Endothelial cell of hepatic sinusoid (primary cell): ENCODE results near the gene DAB2IP.

ENCODE experiments used
- in situ Hi-C: cut with HindIII; loops from 2 replicates; pipeline ENCODE4 v1.10.0; 2017; ENCODE audit warnings: low sequenced_read_pairs

The DAB2IP gene

DNA sequence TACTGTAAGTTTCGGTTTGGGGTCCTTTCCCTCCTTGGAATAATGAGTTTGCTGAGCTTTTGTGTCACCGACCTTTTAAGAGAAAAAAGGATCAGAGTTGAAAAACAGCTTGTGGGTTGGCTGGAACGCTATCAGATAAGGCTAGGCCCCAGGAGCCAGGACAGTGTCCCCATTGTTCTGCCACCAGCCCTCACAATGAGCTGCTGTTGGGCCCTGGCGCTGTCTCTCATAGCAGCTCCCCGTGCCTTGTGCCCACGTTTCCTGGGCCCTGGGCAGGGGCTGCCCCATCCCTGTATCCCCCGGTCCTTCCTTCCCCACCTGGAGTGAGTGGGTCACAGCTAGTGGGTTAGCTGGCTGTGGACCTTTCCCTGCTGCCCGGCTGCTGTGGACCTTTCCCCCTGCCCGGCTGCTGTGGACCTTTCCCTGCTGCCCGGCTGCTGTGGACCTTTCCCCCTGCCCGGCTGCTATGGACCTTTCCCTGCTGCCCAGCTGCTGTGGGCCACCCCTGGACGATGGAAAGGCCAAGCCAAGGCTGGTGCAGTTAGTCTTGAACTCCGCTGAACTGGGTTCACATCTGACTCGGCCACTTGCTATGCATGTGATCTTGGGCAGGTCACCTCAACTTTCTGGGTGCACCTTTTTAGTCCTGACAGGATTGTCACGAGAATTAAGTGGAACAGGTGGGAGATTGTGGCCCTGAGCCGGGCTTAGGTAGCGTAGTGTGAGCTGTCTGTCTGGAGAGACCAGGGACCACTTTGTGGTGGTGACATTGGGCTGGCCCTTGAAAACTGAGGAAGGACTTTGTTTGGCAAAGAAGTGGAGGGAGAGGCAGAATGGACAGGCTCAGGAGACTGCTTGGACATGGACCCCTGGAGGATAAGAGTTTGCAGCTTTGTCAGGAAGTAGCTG is 99.5 kb downstream of the DAB2IP start:
- in situ Hi-C loops = no loop called here

DNA sequence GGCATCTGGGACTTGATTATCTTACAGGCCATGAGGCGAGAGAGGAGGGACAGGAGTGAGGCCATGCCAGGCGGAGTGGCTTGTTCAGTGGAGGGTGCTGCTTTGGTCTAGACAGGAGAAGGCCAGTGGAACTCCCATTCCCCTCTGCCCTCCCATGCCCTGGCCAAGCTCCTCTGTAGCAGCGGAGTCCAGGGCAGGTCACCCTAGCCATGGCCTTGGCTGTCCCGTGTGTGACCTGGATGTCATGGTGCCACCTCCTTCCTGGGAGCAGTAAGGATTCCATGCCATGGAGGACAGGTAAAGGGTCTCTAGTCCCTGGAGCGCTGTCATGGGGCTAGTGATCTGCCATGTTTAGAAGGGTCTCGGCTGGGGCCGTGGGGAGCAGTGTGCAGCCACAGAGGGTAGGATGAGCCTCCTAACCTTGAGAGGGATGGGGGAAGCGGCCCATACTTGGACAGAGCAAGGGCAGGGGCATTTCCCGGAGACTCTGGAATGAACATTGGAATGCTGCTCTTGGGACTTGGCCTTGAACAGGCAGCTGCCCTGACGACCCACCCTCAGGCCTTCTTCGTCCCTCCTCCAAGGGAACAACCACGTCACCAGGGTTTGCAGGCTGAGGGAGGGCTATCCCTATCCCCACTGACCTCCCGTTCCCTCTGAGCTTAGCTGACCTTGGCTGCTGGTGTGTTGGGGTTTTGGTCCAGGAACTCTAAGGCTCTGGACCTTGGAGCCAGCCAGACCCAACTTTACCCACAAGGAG is 100.4 kb downstream of the DAB2IP start:
- in situ Hi-C loops = no loop called here

DNA sequence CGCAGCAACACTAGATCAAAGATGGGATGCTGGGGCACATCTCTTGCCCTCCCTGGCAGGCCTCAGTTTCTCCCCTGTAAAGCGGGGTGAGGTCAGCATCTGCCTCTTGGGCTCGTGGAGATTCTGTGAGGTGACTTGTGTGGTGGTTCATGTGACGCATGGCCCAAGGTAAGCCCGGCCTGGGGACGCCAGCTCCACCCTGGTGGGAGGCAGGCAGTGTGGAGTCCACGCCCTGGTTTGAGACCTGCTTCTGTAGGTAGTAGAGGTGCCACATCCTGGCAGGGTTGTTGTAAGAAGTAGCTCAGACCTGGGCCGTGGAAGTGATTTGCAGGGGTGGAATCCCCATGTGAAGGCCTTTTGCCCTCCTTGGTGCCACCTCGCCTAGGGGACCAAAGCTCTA is 101.5 kb downstream of the DAB2IP start:
- in situ Hi-C loops = no loop called here

DNA sequence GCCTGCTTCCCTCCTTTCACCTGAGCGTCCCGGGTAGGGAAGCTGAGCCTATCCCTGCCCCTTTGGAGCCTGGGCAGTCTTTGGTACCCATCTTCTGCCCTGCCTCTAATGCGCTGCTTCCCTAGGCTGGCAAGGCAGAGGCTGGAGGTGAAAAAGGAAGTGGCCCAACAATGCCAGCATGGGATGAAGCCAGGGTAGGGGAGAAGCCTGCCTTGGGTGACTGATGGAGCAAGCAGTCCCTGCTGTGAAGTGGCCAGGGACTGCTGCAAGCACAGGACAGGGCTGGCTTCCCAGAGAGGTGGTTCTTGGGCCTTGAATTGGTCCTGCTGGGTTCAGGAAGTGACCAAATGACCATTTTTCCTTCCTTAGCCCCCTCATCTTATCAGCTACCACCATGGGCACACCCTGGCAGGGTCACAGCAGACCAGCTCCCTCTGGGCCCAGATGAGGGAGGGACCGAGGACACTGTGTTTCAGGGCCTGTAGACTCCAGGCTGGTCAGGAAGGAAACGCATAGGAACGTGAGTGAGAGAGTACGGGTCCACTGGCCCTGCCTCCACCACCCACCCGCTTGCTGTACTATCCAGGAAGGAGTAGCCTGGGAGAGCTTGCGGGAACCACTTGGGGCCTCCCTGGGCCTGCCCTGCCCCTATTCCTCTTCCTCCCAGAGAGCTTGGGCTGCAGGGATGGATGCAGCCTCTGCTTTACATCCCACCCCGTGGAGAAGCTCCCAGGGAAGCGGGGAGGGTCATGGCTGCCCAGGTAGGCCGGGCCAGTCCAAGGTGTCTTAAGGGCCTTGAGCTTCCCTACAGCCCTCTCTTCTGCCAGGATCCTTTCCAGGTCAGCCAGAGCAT is 102.6 kb downstream of the DAB2IP start:
- in situ Hi-C loops = no loop called here

DNA sequence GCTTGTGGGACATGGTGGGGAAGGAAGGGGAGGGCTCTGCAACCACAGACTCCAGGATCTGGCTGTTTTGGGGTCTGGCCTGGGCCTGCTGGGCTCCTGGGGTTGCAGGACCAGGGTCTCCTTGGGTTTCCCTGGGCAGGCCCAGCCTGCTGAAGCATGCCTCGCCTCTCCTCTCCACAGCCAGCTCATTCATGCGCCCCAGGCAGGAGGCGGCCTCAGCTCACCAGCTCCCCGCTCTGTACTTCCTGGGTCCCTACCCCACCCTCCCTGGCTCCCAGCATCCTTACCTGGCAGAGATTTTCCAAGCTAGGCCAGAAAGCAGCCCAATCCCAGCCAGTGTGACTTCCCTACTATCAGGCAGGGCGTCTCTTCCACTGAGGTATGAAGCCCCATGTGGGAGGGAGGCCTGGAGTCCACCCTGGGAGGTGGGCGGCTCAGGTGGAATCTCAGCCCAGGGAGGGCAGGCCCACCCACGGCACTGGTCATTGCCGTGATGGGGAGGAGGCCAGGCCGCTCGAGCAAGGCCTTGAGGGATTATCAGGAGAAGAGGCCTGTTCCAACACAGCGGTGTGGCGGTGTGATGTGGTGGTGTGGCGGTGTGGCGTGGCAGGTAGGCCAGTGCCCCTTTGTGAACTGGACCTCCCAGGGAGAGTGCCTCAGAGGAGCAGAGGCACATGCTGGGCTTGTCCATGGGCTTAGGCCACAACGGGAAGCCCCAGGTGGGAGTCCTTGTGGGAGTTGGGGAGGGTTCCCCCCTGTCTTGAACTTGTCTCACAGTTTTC is 103.4 kb downstream of the DAB2IP start:
- in situ Hi-C loops = no loop called here

DNA sequence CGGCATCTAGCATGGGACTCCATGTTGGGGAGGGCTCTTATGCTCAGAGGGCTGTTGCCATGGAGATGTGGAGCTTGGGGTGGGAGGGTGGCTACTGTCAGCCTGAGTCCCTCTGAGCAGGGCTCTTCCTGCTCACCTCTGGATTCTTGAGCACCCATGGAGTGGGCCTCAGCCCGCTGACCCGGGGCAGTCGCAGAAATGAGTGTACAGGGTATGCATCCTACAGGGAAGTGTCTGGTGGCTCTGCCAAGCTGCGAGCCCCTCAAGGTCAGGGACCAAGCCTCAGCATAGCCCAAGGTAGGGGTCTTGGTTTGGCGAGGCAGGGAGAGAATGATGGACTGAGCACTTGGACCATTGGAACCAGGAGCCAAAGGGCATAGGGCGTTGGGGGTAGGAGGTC is 104.1 kb downstream of the DAB2IP start:
- in situ Hi-C loops = no loop called here

DNA sequence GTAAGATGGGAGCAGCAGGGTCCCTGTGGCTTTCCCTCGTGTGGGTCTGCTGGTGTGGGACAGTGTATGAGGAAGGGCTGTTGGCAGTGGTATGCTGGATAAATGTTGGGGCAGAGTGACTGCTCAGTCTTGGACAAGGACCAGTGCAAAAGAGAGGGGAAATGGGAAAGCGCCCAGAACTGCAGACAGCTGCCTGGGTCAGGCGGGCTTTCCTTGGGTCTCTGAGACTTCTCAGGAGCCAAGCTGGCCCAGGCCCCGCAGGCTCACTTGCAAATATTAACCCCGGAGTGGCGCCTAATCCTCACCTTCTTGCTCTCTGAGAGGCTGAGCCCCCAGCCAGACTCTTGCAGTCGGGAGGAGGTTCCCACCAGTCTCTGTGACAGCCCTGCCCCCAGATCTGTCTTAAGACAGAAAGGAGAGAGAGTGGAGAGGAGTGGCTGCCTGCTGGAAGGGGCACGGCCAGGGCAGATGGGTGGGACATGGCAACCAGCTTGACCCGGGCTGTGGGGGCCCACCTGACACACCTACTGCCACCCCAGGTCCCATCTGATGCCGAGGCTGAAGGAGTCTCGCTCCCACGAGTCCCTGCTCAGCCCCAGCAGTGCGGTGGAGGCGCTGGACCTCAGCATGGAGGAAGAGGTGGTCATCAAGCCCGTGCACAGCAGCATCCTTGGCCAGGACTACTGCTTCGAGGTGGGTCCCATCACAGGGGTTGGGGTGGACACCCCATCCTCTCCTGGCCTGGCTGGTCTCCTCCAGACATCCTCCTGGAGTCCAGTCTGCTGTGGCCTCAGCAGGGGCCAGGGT is 105.2 kb downstream of the DAB2IP start:
- in situ Hi-C loops = no loop called here

DNA sequence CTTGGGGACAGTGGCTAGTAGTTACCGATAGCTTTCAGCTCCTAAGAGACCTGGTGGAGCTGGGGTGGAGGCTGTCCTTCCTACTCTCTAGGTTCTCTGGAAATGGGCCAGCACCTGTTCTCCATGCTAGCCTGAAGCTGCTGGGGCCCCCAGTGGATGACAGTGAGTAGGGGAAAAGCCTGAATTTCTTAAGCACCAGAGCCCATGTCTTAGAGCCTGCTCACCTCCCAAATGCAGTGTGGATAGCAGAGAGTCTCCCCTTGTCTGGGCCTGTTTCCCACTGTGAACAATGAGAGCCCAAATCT is 105.8 kb downstream of the DAB2IP start:
- in situ Hi-C loops = no loop called here

DNA sequence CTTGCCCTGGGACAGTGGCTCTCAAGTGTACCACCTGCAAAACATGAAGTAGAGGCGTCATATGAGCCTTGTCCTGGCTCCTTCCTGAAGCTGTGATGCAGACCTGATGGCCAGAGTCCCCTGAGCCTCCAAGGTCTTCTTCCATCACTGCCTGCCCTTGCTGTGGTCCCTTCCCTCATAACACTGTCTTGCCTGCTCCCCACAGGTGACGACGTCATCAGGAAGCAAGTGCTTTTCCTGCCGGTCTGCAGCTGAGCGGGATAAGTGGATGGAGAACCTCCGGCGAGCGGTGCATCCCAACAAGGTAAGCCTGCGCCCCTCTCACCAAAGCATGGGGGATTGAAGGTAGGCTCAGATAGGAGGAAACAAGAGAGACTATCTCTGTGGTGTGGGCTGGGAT is 107.3 kb downstream of the DAB2IP start:
- in situ Hi-C loops = no loop called here

DNA sequence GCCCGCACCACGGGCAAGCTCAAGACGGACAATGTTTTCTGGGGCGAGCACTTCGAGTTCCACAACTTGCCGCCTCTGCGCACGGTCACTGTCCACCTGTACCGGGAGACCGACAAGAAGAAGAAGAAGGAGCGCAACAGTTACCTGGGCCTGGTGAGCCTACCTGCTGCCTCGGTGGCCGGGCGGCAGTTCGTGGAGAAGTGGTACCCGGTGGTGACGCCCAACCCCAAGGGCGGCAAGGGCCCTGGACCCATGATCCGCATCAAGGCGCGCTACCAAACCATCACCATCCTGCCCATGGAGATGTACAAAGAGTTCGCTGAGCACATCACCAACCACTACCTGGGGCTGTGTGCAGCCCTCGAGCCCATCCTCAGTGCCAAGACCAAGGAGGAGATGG is 108.6 kb downstream of the DAB2IP start:
- in situ Hi-C loops = no loop called here

DNA sequence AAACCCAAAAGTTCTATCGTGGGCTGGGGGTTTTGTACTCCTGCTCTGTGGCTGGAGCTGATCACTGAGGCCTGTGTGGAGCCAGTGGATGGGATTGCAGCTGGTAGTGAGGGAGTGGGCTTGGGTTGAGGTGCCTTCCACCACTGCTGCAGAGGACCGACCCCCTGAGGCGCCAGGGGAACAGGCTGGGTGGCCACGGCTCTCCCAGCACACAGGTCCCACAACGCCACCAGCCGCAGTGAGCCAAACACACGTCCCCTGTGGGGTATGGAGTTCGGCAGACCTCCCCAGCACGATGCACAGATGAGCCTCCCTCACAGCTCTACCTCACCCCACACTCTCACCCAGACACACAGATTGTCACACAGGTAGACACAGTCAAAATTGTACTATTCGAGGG is 109.1 kb downstream of the DAB2IP start:
- in situ Hi-C loops = no loop called here

DNA sequence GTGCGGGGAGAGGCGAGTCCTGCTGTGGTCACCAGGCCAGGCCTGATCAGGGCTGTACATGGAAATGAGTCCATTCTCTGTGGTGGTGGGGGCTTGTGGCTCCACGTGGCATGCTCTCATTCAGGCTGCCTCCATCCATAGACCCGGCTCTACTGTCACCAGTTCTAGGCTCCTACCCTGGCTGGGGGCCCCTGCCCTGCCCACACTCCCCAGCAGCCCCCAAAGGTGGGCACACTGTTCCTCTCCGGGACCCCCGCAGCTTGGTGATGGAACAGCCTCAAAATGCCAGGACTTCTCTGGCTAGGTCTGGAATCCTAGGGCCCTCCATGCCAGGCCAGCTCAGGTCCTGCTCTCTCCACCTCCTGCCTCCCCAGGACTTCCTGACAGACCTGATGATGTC is 111.7 kb downstream of the DAB2IP start:
- in situ Hi-C loops = no loop called here

DNA sequence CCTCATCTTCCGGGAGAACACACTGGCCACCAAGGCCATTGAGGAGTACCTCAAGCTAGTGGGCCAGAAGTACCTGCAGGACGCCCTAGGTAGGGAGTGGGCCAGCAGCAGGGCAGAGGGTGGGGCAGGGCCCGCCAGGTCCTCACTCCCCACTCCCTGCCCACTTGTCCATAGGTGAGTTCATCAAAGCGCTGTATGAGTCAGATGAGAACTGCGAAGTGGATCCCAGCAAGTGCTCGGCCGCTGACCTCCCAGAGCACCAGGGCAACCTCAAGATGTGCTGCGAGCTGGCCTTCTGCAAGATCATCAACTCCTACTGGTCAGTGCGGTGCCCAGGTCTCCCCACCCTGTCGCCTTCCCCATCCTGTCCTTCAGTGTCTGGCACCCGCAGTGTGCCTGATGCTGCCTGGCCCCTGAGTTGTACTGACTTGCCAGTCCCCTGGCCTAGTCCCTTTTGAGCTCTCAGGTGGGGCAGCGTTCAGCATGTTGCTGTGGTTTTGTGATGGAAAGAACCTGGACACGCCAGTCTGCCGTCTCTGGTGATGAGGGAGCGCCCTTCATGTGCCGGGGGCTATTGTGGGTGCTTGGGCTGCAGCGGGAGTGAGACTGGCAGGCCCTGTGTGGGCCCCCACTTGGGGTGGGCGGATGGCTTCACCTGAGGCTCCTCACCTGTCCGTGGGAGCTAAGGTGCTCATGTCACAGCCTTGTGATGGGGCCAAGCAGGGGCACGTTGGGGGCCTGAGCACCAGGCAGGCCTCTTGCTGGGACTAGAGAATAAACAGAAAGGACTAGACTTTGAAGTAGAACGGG is 112.3 kb downstream of the DAB2IP start:
- in situ Hi-C loops = no loop called here

DNA sequence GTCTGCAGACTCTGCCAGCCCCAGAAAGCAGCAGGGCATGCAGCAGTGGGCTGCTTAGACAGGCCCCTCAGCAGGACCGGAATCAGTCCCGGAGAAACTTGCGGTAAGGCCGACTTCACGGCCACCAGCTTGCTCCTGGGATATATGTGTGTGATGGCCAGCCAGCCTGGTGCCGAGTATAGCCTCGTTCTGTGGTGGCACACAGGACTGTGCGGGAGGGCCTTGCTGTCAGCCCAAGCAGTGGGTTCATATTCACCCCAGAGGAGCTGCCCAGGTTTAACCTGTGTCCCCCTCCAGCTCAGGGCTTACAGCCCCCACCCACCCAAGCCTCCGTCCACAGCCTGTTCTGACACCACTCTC is 112.9 kb downstream of the DAB2IP start:
- in situ Hi-C loops = no loop called here

DNA sequence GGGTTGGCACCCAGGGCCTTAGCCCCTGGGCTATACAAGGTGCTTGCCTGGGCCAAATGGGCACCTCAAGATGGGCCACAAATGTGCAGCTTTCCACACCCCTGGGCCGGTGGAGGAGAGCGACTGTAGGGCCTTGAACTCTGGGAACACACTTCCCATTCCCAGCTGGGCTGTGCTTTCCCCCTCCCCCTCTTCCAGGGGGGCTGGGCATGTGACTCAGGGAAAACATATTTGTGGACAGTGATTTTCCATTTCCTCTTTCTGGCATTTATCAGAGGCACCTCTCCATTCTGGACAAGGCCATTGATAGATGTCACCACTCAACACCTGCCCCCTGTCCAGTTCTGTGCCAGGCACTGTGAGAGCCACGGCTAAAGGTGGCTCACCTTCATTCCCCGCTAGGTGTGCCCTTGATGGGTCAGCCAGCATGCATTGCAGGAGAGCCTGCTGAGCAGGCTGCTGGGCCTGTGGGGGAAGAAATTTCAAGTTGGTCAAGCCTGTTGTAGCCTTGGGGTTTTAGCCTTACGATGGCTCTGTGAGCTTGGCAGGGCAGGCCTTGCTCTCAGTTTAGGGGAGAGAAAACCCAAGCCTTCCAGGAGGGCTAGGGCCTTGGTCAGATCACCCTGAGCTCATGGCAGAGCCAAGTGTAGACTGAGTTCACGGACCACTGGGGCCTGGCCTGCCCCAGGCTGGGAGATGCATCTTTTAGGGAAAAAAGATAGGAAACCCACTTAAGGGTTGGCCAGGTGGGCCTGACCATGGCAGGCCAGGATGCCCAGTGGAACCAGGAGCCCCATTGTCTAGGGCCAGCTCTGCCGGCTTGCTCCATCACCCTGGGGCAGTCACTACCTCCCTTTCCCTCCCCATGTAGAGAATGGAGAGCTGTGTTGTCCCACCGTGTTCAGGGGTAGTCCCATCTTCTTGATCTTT is 113.9 kb downstream of the DAB2IP start:
- in situ Hi-C loops = no loop called here

DNA sequence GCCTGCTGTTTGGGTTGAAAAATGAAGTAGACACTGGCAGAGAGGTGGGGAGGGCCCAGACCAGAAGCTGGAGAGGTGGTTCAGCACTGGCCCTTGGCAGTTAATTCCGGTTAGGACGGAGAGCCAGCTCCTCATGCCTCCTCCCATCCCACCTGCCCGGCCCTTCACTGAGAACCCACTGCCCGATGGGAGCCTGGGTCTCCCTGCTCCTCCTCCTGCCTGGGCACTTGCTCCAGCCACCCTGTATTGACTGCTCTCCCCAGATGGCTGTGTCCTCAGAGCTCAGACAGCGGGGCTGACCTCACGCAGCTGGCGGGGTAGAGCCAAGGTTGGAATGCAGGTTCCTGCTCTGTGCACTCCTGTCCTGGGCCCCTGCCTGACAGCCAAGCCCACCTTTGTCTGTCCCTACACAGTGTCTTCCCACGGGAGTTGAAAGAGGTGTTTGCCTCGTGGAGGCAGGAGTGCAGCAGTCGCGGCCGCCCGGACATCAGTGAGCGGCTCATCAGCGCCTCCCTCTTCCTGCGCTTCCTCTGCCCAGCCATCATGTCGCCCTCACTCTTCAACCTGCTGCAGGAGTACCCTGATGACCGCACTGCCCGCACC is 114.7 kb downstream of the DAB2IP start:
- in situ Hi-C loops = no loop called here

DNA sequence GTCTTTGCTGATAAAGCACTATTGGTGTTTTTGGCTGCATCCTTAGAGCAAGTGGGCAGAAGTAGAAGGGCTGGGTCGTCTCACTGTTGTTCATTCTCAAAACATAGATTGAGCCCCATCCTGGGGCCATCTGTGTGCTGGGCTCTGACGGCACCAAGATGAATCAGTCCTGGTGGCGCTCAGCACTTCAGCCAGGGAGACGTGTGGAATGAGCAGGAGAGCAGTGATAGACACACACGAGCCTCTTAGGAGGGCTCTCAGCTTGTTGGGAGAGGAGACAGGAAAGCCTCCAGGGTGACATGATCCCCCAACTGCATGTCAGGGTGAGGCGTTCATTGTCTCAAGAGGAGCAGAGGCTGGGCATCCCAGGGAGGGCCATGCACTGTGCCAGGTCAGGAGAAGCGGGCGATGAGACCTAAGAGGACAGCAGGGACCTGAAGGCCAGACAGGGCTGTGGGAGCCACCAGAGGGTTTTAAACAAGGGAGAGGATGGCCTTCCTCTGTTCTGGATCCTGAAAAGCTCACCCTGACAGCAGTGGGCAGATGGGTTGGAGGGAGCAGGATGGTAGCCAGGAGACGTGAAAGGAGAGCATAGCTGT is 115.8 kb downstream of the DAB2IP start:
- in situ Hi-C loops = no loop called here
